Astrocyte (in vitro differentiated cells and primary cell): Measurements from ENCODE around the gene ATP8B1.

Experiments used
- CTCF ChIP-seq: IDR thresholded peaks from 2 replicates; pipeline ENCODE4 v1.5.1; 2011; ENCODE audit warnings: low read depth, mild to moderate bottlenecking, inconsistent platforms, low read length, moderate library complexity; ENCODE audit not compliant: insufficient read depth
- EZH2 ChIP-seq: IDR thresholded peaks from 2 replicates; pipeline ENCODE4 v1.6.1; 2012; ENCODE audit warnings: mild to moderate bottlenecking, low read length, inconsistent platforms; ENCODE audit not compliant: insufficient read depth

GRCh38 chr18:57798713-57799373 is 4.3 kb downstream of the ATP8B1 start:
- TF ChIP-seq CTCF (no peak), EZH2 (no peak)
